Astrocyte of the cerebellum (primary cell): ENCODE results near the gene NUP62.

Source experiments
- DNase-seq: peaks from one replicate; pipeline ENCODE4 v3.0.0-alpha.2; 2011; ENCODE audit warnings: low read depth
- H3K4me3 ChIP-seq: 2 replicates; pipeline ENCODE4 v1.5.1; 2011; ENCODE audit warnings: mild to moderate bottlenecking, low read depth, low read length, moderate library complexity
- CTCF ChIP-seq: IDR thresholded peaks from 2 replicates; pipeline ENCODE4 v1.5.1; 2012; ENCODE audit warnings: low read length, low read depth, moderate library complexity, mild to moderate bottlenecking; ENCODE audit errors: missing control alignments
- in situ Hi-C: cut with HindIII; loops from 2 replicates; pipeline ENCODE4 v1.10.0; 2017; ENCODE audit warnings: low sequenced_read_pairs

Gene NUP62

GRCh38 chr19:49881186-49881585 is 48.1 kb downstream of the NUP62 start:
- in situ Hi-C loops, result no loop called here
- no peak overlapping the region for H3K4me3 ChIP-seq
- no peak for TF ChIP-seq CTCF
- DNase-seq, result no peak

GRCh38 chr19:49880162-49880869 is 49.0 kb downstream of the NUP62 start:
- in situ Hi-C loops, result no loop called here
- no peak for DNase-seq
- H3K4me3 ChIP-seq, result no peak overlapping the region
- no peak for TF ChIP-seq CTCF

- in situ Hi-C loops, result no loop called here
- no peak for DNase-seq
- H3K4me3 ChIP-seq, result no peak overlapping the region
- TF ChIP-seq CTCF, result no peak
Observed at GRCh38 chr19:49879243-49879963, 49.9 kb downstream of the NUP62 start.

- in situ Hi-C loops, result no loop called here
- DNase-seq, result no peak
- no peak for TF ChIP-seq CTCF
- peak overlapping the region; percentile 73 for H3K4me3 ChIP-seq
Observed at GRCh38 chr19:49878744-49879070, 50.6 kb downstream of the NUP62 start.

- peak overlapping the region; percentile 73 for H3K4me3 ChIP-seq
- in situ Hi-C loops, result no loop called here
- TF ChIP-seq CTCF, result no peak
- DNase-seq, result peak; percentile 94
Observed at GRCh38 chr19:49877879-49878743, 51.2 kb downstream of the NUP62 start.

GRCh38 chr19:49877020-49877878 is 52.1 kb downstream of the NUP62 start, which contains the start of the genes AKT1S1 and TBC1D17:
Gene AKT1S1, minus strand, starts transcription at chr19:49877355. Its CDS starts 4,060 bp downstream, at chr19:49873295.
Gene TBC1D17, plus strand, starts transcription at chr19:49877702. Its CDS starts 22 bp downstream, at chr19:49877724.
- TF ChIP-seq CTCF, result no peak
- H3K4me3 ChIP-seq, result peak within 1 kb of the TSS; percentile 73
- in situ Hi-C loops, result no loop called here
- peak; percentile 100 for DNase-seq
